MG63 (cell line): Measurements from ENCODE around the gene NRIP3. TPM values are rescaled to one million over a fixed set of nuclear protein-coding genes. Genes with fewer than 3 reads are reported as not detected.

Experiments used
- total RNA-seq: library from RNA; depleted of rRNA; stranded (reverse); fragments of >200 nt; shearing (Covaris generic); gene quantifications from 2 replicates; pipeline ENCODE4 v1.2.3, GENCODE V29; 2014; ENCODE audit warnings: low replicate concordance; rRNA removed

NRIP3 gene
- total RNA-seq, 1 experiment from 2014 or later = 12.7 TPM

Other genes starting within 250 kb of the NRIP3 start
- 64.6 and 129 TPM in 2 replicates for gene AKIP1, start 92.8 kb downstream of the NRIP3 start, total RNA-seq
- not detected in 2 replicates for gene C11orf16, start 71.1 kb downstream of the NRIP3 start, total RNA-seq
- gene ASCL3, start 61.0 kb downstream of the NRIP3 start, total RNA-seq = not detected in 2 replicates
- gene TMEM9B, start 39.6 kb downstream of the NRIP3 start, total RNA-seq = 44.4 and 66.5 TPM in 2 replicates
- 0.59 TPM in 1 of 2 replicates, not detected in the other for gene SCUBE2, start 87.6 kb upstream of the NRIP3 start, total RNA-seq